AG20443 (cell line): ENCODE measurements around the gene CPNE8.
"Not testable (repeated sequence)": the region's sequence is repeated elsewhere in the genome, so short reads cannot be mapped to it uniquely, and the experiment has no call there.

Experiments
- DNase-seq: peaks from one replicate; pipeline ENCODE4 v3.0.0; 2012; ENCODE audit warnings: low spot score, mixed read lengths

CPNE8 gene

GRCh38 chr12:38825006-38825405 is 80.4 kb downstream of the CPNE8 start:
- DNase-seq: no peak

GRCh38 chr12:38823738-38824137 is 81.7 kb downstream of the CPNE8 start:
- DNase-seq: peak; percentile 16

GRCh38 chr12:38823314-38823713 is 82.1 kb downstream of the CPNE8 start:
- DNase-seq: no peak

GRCh38 chr12:38817942-38818341 is 87.4 kb downstream of the CPNE8 start:
- no peak for DNase-seq

GRCh38 chr12:38813923-38814322 is 91.5 kb downstream of the CPNE8 start:
- no peak for DNase-seq

GRCh38 chr12:38811814-38812356 is 93.5 kb downstream of the CPNE8 start:
- DNase-seq: no peak

GRCh38 chr12:38809832-38810231 is 95.6 kb downstream of the CPNE8 start:
- DNase-seq: no peak

GRCh38 chr12:38788106-38788505 is 117.3 kb downstream of the CPNE8 start:
- DNase-seq: no peak

- no peak for DNase-seq
Observed at GRCh38 chr12:38785381-38785780, 120.0 kb downstream of the CPNE8 start.

GRCh38 chr12:38783304-38783703 is 122.1 kb downstream of the CPNE8 start:
- no peak for DNase-seq

GRCh38 chr12:38782359-38782758 is 123.0 kb downstream of the CPNE8 start:
- DNase-seq: no peak

- DNase-seq: no peak
Observed at GRCh38 chr12:38776647-38777046, 128.7 kb downstream of the CPNE8 start.

GRCh38 chr12:38775457-38775856 is 129.9 kb downstream of the CPNE8 start:
- no peak for DNase-seq

GRCh38 chr12:38772437-38772836 is 133.0 kb downstream of the CPNE8 start:
- no peak for DNase-seq

GRCh38 chr12:38771871-38772270 is 133.5 kb downstream of the CPNE8 start:
- DNase-seq: no peak

- DNase-seq: no peak
Observed at GRCh38 chr12:38761636-38762342, 143.6 kb downstream of the CPNE8 start.

- DNase-seq: no peak
Observed at GRCh38 chr12:38761111-38761510, 144.3 kb downstream of the CPNE8 start.

GRCh38 chr12:38759621-38760020 is 145.8 kb downstream of the CPNE8 start:
- DNase-seq: no peak

GRCh38 chr12:38746744-38747143 is 158.6 kb downstream of the CPNE8 start:
- DNase-seq: no peak

GRCh38 chr12:38745601-38746000 is 159.8 kb downstream of the CPNE8 start:
- DNase-seq: no peak

- DNase-seq: peak; percentile 51
Observed at GRCh38 chr12:38744041-38744440, 161.3 kb downstream of the CPNE8 start.

GRCh38 chr12:38742496-38742895 is 162.9 kb downstream of the CPNE8 start:
- DNase-seq: not testable (repeated sequence)

GRCh38 chr12:38736821-38737220 is 168.6 kb downstream of the CPNE8 start:
- no peak for DNase-seq

GRCh38 chr12:38732761-38733160 is 172.6 kb downstream of the CPNE8 start:
- DNase-seq: no peak
